GM18873 (cell line): ENCODE results near the gene RAB10.
"Not testable (repeated sequence)": the region's sequence is repeated elsewhere in the genome, so short reads cannot be mapped to it uniquely, and the experiment has no call there.

ENCODE experiments used
- ATAC-seq: cut with Tn5 transposase; IDR thresholded peaks from one replicate; pipeline ENCODE4 v1.9.1; 2021; ENCODE audit warnings: mild to moderate bottlenecking, moderate library complexity, moderate number of reproducible peaks; ENCODE audit not compliant: unreplicated experiment, low FRiP score

Gene RAB10

GRCh38 chr2:26144031-26144430 is 110.1 kb downstream of the RAB10 start:
- no peak for ATAC-seq

- no peak for ATAC-seq
These were observed 111.2 kb downstream of the RAB10 start for GRCh38 chr2:26144953-26145680.

GRCh38 chr2:26148501-26148900 is 114.6 kb downstream of the RAB10 start:
- no peak for ATAC-seq

- ATAC-seq: no peak
These were observed 116.4 kb downstream of the RAB10 start for GRCh38 chr2:26150243-26150642.

- ATAC-seq: no peak
These were observed 123.7 kb downstream of the RAB10 start for GRCh38 chr2:26157580-26157979.

GRCh38 chr2:26161926-26162325 is 128.0 kb downstream of the RAB10 start:
- ATAC-seq: no peak

- no peak for ATAC-seq
These were observed 129.1 kb downstream of the RAB10 start for GRCh38 chr2:26162963-26163362.

- no peak for ATAC-seq
These were observed 130.3 kb downstream of the RAB10 start for GRCh38 chr2:26164231-26164630.

GRCh38 chr2:26164641-26165211 is 130.8 kb downstream of the RAB10 start:
- no peak for ATAC-seq

- no peak for ATAC-seq
These were observed 131.5 kb downstream of the RAB10 start for GRCh38 chr2:26165403-26165802.

GRCh38 chr2:26166541-26166940 is 132.7 kb downstream of the RAB10 start:
- ATAC-seq: not testable (repeated sequence)

GRCh38 chr2:26168785-26169184 is 134.9 kb downstream of the RAB10 start:
- no peak for ATAC-seq

- no peak for ATAC-seq
These were observed 135.3 kb downstream of the RAB10 start for GRCh38 chr2:26169226-26169625.

GRCh38 chr2:26169681-26170414 is 136.0 kb downstream of the RAB10 start:
- no peak for ATAC-seq

- ATAC-seq: no peak
These were observed 136.9 kb downstream of the RAB10 start for GRCh38 chr2:26170795-26171194.

GRCh38 chr2:26172189-26172870 is 138.4 kb downstream of the RAB10 start:
- ATAC-seq: no peak

- no peak for ATAC-seq
These were observed 139.2 kb downstream of the RAB10 start, which contains the start of gene GAREM2 for GRCh38 chr2:26172871-26173775. TSS of gene GAREM2 (plus strand) at chr2:26173088. CDS start at chr2:26173221, 133 bp downstream.

GRCh38 chr2:26173776-26174482 is 140.0 kb downstream of the RAB10 start:
- no peak for ATAC-seq
